HG03280 (cell line): ENCODE data around the gene CCNG2.

Source experiments
- ATAC-seq: cut with Tn5 transposase; IDR thresholded peaks from one replicate; pipeline ENCODE4 v1.9.1; 2021; ENCODE audit warnings: mild to moderate bottlenecking, moderate library complexity; ENCODE audit not compliant: unreplicated experiment

CCNG2 gene

DNA sequence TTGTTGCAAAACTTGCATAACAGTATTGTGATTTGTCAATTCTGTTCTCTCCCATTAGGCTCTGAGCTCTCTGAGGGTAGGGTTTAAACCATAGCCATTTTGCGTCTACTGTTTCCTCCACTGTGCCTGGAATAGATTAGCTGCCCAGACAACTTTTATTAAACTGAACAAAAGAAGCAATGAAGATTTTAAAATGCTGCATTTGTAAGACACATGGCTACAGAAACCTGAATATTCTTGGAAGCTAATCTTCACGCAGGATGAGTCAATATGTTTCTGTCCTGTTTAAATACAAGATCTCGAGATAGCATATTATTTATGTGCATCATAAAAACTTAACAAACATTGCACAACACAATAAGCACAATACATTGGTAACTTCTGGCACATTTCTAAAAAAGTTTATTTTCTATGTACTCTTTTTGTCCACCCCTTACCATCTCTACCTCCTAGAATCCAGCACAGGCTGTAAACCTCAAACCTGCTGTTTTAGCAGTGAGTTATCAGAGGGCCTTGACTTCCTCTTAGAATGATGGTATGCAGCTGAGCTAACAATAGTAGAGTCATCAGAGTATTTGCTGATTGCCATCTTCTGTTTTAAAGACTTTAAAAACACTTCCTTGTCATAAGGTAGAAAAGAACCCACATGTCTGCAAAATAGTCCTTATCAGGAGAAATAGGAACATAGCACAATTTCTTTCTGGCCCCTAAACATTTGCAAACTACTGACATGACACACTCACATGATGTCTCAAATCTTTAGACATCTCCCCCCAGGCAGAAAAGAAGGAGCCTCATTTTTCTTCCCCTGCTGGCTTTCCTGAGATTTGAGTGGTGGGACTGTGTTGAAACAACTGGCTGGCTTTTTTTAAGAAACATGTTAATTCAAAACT lies 10.6 kb upstream of the CCNG2 start:
- no peak for ATAC-seq

DNA sequence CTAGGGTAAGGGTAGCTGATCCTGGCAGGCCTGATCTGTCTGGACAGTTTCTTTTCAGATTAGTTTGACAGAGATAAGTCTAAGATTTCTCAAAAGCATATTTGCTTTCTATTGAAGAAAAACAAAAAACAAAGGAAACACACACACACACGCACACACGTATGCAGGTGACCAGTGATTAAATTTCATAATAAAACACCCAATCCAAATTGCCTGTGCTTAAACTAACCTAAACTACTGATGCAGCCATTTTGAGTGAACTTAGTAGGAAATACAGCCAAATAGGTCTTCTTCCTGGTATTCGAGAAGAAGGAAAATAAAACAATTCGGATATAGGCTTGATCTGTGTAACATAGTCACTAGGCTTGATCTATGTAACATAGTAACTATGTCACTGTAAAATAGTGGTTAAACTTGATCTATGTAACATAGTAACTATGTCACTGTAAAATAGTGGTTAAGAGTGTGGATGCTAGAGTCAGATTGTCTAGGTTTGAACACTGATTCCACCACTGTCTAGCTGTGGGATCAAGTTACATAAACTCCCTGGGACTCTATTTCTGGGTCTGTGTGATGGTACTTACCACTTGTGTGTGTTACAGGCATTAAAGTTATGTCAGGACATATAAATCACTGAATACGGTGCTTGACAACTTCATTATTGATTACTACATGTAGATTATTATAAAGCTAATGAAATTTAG lies 9.8 kb upstream of the CCNG2 start:
- no peak for ATAC-seq

DNA sequence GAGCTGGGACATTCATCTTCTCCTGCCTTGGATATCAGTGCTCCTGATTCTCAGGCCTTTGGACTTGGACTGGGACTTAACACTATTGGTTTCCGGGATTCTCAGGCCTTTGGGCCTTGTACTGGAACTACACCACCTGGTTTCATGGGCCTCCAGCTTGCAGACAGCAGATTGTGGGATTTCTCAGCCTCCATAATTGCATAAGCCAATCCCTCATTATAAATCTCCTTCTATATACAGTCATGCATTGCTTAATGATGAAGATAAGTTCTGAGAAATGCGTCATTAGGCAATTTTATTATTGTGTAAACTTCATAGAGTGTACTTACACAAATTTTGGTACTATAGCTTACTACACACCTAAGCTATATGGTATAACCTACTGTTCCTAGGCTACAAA lies 8.9 kb upstream of the CCNG2 start:
- ATAC-seq: no peak

DNA sequence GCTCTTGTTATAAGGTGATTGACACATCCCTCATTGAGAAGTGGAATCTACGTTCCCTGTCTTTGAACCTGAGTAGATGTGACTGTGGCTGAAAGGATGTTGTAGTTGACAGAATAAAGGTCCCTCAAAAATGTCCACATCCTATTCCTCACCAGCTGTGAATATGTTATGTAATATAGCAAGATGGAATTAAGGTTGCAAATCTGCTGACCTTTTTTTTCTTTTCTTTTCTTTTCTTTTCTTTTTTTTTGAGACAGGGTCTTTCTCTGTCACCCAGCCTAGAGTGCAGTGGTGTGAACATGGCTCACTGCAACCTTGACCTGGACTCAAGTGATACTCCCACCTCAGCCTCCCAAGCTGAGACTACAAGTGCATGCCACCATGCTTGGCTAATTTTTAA lies 7.2 kb upstream of the CCNG2 start:
- no peak for ATAC-seq

DNA sequence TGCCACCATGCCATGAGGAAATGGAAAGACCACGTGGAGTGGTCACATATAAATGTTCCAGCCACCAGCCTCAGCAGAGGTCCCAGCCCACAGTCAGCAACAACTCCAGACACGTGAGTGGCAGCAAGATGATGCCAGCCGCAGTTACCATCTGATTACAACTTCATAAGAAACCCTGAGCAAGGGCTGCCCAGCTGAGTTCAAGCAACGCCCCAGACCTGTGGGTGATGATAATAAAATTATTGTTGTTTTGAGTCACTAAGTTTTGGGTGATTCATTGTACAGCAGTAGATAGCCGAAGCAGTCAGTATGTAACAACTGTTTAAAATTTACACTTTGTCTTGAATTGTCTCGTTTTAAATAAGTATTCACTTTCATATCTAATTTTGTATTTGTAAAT lies 5.8 kb upstream of the CCNG2 start:
- ATAC-seq: no peak

DNA sequence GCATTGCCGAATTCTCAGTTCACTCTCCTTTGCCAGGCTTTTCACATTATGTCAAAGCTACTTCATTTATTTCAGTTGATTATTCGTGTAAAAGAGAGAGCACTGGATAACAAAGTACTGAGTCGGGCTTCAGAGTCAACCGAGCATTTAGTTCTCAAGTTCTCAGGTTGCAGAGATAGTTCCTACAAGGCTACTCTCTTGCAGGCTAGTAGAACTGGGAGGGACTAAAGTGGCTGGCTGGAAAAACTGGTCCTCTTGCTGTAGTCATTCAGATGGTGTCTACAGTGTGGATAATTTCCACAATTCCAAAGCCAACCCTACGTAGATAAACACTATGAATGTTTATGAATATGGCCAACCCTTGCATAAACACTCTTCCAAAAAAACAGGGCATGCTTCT lies 4.6 kb upstream of the CCNG2 start:
- ATAC-seq: no peak

DNA sequence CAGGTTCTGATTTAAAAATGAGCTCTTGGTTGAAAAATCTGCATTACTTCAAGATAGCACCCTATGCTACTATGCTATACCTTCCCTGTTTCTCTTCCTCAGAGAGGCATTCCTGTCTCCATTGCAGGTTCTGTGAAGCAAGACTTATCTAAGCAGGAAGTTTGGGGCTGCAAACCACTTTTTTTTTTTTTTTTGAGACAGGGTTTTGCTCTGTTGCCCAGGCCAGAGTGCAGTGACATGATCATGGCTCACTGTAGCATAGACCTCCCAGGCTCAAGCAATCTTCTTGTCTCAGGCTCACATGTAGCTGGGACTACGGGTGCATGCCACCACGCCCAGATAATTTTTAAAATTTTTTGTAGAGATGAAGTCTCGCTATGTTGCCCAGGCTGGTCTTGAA lies 4.0 kb upstream of the CCNG2 start:
- ATAC-seq: no peak

DNA sequence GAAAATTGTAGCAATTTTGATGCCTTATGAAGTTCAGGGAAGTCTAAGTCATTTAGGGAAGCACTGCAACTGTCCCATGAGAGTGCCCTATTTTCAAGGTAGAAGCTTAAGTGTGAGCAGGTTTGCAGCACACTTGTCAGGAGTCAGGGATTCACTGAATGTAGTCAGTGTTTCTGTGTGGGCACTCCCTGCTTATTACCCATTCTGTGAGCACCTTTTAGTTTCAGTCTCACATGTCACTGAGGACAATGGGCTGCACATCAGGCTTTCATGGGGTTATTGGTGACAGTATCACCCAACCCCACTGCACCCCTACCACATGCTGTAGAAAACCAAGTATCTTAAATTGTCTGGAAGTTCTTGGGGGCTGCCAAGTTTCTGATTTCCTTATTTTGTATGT lies 2.9 kb upstream of the CCNG2 start:
- ATAC-seq: no peak

DNA sequence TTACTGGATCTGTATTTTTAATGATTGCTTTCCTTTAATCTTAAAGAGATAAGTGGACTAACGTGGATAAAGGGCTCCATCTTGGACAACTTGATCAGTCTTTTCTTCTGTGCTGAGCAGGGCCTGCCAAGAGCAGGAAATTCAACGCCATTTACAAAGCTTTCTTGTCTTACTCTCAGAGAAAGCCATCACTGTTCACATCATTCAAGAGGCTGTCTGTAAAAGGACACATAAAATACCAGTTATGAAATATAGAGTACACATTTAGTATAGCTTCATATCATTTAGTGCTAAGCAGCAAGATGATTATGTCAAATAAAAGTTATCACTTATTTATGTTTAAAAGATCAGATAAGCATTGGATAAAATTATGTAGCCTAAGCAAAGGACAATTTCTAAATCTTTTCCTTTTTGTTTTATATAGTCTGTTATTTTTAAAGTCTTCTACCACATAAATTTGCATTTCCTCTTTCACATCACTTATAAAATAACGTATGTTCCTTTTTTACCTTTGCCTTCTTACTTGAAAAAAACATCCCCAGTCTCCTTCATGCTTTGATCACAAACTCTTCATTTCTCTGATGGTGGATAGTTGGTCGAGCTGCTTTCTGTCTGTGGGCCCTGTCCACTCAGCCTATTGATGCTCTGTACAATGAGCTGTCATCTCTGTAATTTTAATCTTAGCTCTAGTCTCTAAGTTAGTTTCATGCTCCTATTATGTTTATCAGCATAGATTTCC lies 2.1 kb upstream of the CCNG2 start:
- no peak for ATAC-seq

DNA sequence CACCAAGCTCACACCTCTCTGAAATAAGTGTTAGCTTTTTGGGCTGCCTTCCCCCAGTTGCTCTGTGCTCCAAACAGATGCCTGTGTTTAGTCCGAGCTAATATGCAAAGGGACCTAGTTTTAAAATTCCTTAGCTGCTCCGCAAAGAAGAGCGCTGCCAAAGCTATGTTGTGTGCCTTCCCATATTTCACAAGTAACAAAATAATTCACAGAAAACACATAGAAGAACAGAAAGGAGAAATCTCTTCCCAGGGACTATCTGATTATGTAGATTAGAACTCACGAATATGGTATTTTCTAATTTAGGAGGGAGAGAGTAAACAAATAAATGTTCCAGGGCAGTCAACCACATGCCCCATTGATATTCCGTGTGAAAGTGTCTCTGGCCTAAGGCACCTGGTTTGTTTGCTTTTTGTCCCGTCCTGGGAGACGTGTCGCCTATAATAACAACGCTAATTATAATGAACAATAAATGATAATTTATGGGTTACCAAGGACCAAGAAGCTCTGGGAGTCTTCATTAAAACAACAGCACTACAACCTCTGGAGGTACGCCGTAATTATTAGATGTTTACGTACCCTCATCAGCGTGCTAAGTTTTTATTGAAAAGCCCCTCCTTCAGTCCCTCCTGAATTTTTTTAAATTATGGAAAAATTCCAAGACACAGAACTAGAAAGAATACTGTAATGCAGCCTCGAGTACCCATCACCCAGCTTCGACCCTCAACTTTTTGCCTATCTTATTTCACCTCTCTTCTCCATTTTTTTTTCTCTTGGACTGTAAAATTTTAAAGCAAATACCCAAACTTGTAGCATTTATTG lies 1.2 kb upstream of the CCNG2 start:
- no peak for ATAC-seq

DNA sequence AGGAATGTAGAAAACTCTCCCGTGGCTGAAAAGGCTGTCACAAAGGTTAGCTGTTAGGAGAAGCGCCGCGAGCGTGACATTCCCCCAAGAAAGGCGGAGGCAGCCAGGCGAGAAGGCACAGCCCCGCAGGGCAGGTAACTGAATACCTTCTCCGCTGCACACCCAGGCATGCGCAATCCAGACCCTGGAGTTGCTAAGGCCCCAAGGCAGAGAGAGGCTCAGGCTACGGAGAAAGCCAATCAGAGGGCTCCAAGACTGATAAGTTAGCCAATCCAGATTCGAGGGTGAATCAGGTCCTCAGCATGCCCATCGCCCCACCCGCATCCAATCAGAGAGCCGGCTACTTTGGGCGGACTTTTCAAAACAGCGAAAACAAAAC lies 485 bp upstream of the CCNG2 start:
- ATAC-seq: peak; percentile 93

DNA sequence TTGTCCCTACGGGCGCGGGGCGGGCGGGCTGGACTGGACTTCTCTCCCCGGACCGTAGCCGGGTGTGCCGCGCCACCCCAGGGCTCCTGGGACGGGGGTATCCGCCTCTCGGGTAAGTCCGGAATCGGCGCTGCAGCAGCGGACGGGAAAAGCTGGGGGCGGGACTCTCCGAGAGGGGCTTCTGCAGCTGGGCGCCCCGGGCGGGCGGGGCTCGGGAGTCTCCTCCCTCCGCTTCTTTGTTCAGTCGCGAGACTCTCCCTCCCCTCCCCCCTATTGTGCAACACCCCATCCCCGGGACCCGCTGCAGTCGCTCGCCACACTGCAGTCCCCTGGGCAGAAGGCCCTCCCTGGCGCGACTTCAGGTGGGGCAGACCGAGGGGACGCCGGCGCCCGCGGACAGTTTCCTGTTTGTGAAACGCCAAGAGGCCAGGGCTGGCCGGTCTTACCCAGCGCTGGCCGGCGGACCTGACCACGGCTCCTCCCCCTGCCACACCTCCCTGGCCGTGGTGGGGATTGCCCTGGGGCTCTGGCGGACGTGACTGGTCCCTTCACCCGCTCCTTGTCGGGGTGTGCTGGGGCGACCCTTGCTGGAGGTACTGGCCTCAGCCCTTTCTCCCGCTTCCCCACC lies 966 bp downstream of the CCNG2 start:
- ATAC-seq: peak; percentile 46

DNA sequence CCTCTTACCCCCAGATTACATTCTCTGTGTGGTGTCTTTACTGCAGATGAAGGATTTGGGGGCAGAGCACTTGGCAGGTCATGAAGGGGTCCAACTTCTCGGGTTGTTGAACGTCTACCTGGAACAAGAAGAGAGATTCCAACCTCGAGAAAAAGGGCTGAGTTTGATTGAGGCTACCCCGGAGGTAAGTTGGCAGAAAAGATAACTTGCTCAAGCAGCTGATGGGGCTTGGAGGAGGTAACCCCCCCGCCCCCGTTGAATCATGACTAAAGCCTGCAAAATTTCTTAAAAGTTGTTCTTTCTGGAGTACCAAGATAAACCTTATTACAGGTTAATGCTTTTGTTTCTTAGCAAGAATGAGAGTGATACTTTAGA lies 1.5 kb downstream of the CCNG2 start:
- ATAC-seq: no peak

DNA sequence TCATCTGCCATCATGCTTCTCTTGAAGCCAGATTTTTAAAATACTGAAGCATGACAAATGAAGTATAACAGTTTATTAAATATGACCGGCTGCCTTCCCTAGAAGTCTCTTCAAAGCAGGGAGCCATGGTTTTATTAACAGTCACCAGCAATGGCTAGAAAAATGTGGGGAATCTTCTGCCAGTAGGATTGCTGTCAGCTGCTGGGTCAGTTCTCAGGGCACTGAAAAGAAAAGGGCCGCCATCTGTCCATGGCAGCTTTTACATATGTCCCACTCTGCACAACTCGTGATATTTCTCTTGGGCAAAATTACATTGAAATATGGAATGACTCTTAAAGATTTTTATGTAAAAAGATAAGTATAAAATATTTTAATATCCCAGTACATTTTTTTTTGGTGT lies 2.8 kb downstream of the CCNG2 start:
- no peak for ATAC-seq

DNA sequence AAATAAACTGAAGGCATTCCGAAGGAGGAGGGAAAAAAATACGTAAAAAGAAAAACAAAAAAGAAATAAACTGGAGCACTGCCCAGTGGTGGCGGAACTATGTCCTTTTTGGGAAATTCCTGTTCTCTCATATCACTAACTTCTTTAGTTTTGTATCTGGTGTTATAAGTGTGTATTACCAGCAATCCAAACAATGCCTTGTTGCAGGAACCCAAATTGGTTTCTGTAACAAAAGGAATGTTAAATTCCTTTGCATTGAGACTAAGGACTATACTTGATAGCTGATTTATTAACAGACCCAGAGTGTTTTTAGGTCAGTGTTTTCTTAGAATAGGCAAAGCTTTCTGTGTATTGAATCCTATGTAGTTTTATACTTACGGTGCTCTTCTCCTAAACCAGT lies 6.6 kb downstream of the CCNG2 start:
- no peak for ATAC-seq

DNA sequence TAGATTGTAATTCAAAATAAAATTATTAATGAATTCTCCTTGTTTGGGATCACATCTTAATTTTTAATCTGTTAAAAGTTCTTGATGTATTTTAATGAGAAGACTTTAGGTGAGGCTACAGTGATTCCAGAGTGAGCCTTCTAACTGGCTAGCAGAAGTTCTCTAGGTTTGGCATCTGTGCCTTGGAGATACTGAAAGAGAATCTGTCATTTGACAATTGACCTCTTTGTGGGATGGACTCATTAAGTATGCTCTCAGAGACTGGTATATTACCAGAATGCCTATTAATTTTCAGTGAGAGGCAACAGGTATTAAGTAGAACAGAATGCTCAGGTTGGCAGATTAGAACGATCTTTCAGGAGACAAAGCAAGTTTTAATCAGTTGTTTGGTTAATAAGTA lies 10.2 kb downstream of the CCNG2 start:
- ATAC-seq: no peak

DNA sequence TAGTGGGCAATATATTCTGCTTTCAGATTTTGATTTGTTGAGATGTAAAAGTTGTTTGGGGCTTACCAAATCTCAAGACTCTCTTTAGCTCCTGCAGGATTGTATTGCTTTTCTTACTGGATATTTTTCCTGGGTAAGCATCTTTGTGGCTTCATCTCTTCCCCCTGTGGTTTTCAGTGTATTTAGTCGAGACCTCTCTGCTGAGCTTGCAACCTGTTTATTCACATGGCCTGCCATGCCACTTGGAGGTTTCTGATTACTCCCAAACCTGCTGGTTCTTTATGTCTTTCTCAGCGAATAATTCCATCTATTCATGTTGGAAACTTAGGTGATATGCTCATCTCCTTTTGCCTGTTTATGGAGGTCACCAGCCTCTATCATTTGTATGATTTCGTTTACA lies 10.9 kb downstream of the CCNG2 start:
- no peak for ATAC-seq

DNA sequence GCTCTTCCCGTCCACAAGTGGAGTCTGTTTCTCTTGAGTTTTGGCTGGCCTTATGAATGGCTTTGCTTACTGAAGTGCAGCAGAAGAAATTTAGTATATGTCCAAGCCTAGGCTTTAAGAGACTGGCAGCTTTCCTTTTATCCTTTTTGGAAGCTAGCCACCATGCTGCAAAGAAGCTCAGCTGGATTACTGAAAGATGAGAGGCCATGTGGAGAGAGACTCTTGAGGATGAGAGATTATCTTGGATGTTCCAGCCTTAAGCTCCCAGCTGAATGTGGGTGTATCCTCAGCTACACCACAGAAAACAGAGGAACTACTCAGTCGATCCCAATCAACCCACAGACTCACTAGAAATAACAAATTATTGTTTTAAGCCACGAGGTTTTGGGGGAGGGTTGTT lies 12.5 kb downstream of the CCNG2 start:
- no peak for ATAC-seq

DNA sequence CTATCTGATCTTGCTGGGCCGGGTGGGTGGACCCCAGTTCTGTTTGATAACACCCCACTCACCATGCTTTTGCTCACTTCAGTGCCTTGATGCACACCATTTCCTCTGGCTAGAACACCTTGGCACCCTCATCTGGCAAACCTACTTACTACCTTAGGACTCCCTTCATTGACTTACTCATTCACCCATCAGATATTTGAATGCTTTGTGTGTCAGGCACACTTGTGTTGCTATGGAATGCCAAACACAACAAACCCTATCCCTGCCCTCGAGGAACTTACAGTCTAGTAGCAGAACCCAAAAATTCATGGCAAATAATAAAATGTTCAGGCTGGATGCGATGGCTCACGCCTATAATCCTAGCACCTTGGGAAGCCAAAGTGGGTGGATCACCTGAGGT lies 13.9 kb downstream of the CCNG2 start:
- no peak for ATAC-seq

DNA sequence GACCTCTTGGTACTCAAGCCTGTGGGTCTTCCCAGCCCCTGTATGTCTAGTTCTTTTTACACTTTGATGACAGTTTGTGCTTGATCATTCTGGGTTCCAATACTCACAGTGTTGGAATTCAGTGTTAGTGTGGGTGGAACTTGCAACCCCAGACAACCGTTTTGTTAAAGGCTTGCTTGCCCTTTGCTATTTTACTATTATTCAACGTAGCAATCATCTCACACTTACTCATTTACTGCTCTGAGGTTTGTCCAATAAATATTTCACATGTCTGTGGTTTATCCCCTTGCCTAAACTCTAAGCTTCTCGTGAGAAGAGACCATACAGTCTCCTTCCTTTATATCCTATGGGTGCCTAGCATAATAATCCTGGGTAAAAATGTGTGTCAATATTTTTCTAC lies 15.3 kb downstream of the CCNG2 start:
- ATAC-seq: no peak

DNA sequence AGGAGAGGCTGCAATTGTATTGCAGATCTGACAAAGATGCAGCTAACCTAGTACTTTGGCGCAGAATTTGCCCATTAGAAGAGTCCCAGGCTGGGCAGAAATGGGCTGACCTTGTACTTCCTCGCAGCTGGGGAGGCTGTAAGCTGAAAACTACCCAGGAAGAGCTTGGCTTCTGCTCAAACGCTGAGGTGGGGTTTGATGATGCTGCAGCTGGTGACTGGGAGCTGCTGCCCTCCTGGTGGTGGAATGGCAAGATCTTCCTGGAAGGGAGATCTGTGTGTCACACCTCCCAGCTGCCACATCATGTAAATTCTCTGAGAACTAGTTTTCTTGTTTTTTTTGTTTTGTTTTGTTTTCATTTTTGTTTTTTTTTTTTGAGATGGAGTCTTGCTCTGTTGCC lies 17.4 kb downstream of the CCNG2 start:
- no peak for ATAC-seq
